ENCODE measurements around the gene SNX8.

- no peak for TF ChIP-seq CTCF (IDR thresholded peaks at IDR 0.05)
- TF ChIP-seq POLR2AphosphoS5 (IDR thresholded peaks at IDR 0.05; ENCODE audit: insufficient read depth in 1 of 2, low read depth in 1 of 2) = no peak
These were observed 58.8 kb downstream of the SNX8 start for GRCh38 chr7:2255145-2256139.

All from vagina (tissue), 2 donors.